ENCODE measurements around the gene RPS6KA2.

GRCh38 chr6:166498661-166499349, 128.2 kb downstream of the RPS6KA2 start:
- TF ChIP-seq, protein P1, sequence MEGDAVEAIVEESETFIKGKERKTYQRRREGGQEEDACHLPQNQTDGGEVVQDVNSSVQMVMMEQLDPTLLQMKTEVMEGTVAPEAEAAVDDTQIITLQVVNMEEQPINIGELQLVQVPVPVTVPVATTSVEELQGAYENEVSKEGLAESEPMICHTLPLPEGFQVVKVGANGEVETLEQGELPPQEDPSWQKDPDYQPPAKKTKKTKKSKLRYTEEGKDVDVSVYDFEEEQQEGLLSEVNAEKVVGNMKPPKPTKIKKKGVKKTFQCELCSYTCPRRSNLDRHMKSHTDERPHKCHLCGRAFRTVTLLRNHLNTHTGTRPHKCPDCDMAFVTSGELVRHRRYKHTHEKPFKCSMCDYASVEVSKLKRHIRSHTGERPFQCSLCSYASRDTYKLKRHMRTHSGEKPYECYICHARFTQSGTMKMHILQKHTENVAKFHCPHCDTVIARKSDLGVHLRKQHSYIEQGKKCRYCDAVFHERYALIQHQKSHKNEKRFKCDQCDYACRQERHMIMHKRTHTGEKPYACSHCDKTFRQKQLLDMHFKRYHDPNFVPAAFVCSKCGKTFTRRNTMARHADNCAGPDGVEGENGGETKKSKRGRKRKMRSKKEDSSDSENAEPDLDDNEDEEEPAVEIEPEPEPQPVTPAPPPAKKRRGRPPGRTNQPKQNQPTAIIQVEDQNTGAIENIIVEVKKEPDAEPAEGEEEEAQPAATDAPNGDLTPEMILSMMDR (conservative IDR thresholded peaks at IDR 0.05; ENCODE audit: low read depth in 2 of 2), result no peak
- TF ChIP-seq ZNF331 (CRISPR knock-in tag; IDR thresholded peaks at IDR 0.05; ENCODE audit: low read depth), result no peak
- TF ChIP-seq POLR2AphosphoS5 (IDR thresholded peaks at IDR 0.05; ENCODE audit: low read depth), result no peak
- no peak for TF ChIP-seq ZNF114 (CRISPR knock-in tag; IDR thresholded peaks at IDR 0.05)
- no peak for TF ChIP-seq REST (IDR thresholded peaks at IDR 0.05; ENCODE audit: unreplicated experiment)
- no peak for TF ChIP-seq EZH2 (IDR thresholded peaks at IDR 0.05; ENCODE audit: low read depth, unreplicated experiment)
- TF ChIP-seq EZH2phosphoT487 (IDR thresholded peaks at IDR 0.05; ENCODE audit: unreplicated experiment), result no peak
- TF ChIP-seq CREB1 (CRISPR knock-in tag; IDR thresholded peaks at IDR 0.05; ENCODE audit: low read depth), result no peak
- TF ChIP-seq, protein P2, sequence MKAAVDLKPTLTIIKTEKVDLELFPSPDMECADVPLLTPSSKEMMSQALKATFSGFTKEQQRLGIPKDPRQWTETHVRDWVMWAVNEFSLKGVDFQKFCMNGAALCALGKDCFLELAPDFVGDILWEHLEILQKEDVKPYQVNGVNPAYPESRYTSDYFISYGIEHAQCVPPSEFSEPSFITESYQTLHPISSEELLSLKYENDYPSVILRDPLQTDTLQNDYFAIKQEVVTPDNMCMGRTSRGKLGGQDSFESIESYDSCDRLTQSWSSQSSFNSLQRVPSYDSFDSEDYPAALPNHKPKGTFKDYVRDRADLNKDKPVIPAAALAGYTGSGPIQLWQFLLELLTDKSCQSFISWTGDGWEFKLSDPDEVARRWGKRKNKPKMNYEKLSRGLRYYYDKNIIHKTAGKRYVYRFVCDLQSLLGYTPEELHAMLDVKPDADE (IDR thresholded peaks at IDR 0.05), result no peak
